ENCODE data around the gene TMEM119. TPM values are rescaled to one million over a fixed set of nuclear protein-coding genes. Genes with fewer than 3 reads are reported as not detected.

Gene TMEM119
- total and polyA plus RNA-seq, 2 of the 13 experiments (the other 11 are each of a cell fraction or from before 2014, with no cell fraction given) = not detected

DNA sequence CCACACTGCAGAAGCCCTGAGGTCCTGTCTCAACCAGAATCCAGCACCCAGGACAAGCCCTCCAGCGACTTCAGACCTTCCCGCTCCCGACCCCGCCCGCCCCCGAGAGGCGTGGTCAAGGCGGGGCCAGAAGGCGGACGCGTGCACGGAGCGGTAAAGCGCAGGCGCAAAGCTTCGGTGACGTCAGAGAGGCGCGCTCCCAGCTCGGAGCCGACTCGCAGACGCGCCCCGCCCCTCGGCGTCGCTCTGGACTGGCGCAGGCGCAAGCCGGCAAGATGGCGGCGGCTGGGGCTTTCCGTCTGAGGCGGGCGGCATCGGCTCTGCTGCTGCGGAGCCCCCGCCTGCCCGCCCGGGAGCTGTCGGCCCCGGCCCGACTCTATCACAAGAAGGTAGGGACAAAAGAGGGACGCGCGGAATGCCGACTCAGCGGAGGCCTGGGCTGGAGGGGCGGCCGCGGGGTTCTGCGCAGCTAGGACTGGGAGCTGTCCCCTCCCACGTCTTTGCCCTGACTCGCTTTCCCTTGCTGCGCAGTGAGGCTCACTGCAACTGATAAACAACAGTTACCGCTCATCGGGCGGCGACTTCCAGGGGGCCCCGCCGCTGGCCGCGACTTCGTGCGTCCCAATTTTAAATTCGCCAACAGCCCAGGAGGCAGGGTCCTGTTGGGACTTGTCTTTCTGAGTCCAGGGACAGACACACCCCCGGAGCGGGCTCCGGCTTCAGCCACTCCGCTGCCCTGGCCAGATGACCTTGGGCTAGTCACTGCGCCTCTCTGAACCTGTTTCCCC lies 35.3 kb downstream of the TMEM119 start, which contains the start of gene ISCU (continued):
- TF ChIP-seq, protein P1, sequence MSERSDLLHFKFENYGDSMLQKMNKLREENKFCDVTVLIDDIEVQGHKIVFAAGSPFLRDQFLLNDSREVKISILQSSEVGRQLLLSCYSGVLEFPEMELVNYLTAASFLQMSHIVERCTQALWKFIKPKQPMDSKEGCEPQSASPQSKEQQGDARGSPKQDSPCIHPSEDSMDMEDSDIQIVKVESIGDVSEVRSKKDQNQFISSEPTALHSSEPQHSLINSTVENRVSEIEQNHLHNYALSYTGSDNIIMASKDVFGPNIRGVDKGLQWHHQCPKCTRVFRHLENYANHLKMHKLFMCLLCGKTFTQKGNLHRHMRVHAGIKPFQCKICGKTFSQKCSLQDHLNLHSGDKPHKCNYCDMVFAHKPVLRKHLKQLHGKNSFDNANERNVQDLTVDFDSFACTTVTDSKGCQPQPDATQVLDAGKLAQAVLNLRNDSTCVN (CRISPR knock-in tag; IDR thresholded peaks at IDR 0.05; ENCODE audit: borderline replicate concordance) = peak; percentile 59; the same call in 1 of the 2 replicates
- TF ChIP-seq SRSF4 (IDR thresholded peaks at IDR 0.05; ENCODE audit: low read depth, low read length, poor library complexity, severe bottlenecking) (no peak), SMYD3 (CRISPR knock-in tag; IDR thresholded peaks at IDR 0.05) (no peak), ZNF33B (CRISPR knock-in tag; IDR thresholded peaks at IDR 0.05) (no peak), ZNF75D (CRISPR knock-in tag; IDR thresholded peaks at IDR 0.05; ENCODE audit: borderline replicate concordance) (no peak), ARNTL (CRISPR knock-in tag; IDR thresholded peaks at IDR 0.05) (no peak), ZBTB7A (CRISPR knock-in tag; IDR thresholded peaks at IDR 0.05) (no peak), ZNF567 (CRISPR knock-in tag; IDR thresholded peaks at IDR 0.05; ENCODE audit: borderline replicate concordance) (no peak; the same call in 1 of the 2 replicates), ZNF510 (CRISPR knock-in tag; IDR thresholded peaks at IDR 0.05; ENCODE audit: low read depth) (no peak), HOXD1 (CRISPR knock-in tag; IDR thresholded peaks at IDR 0.05) (no peak), SPEN (CRISPR knock-in tag; IDR thresholded peaks at IDR 0.05; ENCODE audit: low read depth) (peak; percentile 75), GZF1 (CRISPR knock-in tag; IDR thresholded peaks at IDR 0.05) (peak; percentile 67; the same call in 1 of the 2 replicates), ELF1 (CRISPR knock-in tag; IDR thresholded peaks at IDR 0.05) (peak; percentile 36; the same call in 1 of the 2 replicates), SYNCRIP (IDR thresholded peaks at IDR 0.05; ENCODE audit: insufficient read depth, low read depth, low read length) (no peak), ZNF24 (IDR thresholded peaks at IDR 0.05) (no peak), ZNF616 (CRISPR knock-in tag; IDR thresholded peaks at IDR 0.05; ENCODE audit: low read depth) (0 out of 2 replicates have a peak, but pooled peaks have one; percentile 36), ZNF484 (CRISPR knock-in tag; IDR thresholded peaks at IDR 0.05; ENCODE audit: borderline replicate concordance, low read depth) (no peak)
- TF ChIP-seq, protein P2, sequence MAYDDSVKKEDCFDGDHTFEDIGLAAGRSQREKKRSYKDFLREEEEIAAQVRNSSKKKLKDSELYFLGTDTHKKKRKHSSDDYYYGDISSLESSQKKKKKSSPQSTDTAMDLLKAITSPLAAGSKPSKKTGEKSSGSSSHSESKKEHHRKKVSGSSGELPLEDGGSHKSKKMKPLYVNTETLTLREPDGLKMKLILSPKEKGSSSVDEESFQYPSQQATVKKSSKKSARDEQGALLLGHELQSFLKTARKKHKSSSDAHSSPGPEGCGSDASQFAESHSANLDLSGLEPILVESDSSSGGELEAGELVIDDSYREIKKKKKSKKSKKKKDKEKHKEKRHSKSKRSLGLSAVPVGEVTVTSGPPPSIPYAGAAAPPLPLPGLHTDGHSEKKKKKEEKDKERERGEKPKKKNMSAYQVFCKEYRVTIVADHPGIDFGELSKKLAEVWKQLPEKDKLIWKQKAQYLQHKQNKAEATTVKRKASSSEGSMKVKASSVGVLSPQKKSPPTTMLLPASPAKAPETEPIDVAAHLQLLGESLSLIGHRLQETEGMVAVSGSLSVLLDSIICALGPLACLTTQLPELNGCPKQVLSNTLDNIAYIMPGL (CRISPR knock-in tag; IDR thresholded peaks at IDR 0.05; ENCODE audit: borderline replicate concordance in 1 of 2, low read depth in 1 of 2) = peak; percentile 40 to 44; a peak in 2 of 4 replicates
- TF ChIP-seq, protein P3, sequence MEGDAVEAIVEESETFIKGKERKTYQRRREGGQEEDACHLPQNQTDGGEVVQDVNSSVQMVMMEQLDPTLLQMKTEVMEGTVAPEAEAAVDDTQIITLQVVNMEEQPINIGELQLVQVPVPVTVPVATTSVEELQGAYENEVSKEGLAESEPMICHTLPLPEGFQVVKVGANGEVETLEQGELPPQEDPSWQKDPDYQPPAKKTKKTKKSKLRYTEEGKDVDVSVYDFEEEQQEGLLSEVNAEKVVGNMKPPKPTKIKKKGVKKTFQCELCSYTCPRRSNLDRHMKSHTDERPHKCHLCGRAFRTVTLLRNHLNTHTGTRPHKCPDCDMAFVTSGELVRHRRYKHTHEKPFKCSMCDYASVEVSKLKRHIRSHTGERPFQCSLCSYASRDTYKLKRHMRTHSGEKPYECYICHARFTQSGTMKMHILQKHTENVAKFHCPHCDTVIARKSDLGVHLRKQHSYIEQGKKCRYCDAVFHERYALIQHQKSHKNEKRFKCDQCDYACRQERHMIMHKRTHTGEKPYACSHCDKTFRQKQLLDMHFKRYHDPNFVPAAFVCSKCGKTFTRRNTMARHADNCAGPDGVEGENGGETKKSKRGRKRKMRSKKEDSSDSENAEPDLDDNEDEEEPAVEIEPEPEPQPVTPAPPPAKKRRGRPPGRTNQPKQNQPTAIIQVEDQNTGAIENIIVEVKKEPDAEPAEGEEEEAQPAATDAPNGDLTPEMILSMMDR (CRISPR knock-in tag; IDR thresholded peaks at IDR 0.05) = no peak; the same call in 1 of the 2 replicates
- TF ChIP-seq, protein P4, sequence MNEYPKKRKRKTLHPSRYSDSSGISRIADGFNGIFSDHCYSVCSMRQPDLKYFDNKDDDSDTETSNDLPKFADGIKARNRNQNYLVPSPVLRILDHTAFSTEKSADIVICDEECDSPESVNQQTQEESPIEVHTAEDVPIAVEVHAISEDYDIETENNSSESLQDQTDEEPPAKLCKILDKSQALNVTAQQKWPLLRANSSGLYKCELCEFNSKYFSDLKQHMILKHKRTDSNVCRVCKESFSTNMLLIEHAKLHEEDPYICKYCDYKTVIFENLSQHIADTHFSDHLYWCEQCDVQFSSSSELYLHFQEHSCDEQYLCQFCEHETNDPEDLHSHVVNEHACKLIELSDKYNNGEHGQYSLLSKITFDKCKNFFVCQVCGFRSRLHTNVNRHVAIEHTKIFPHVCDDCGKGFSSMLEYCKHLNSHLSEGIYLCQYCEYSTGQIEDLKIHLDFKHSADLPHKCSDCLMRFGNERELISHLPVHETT (CRISPR knock-in tag; conservative IDR thresholded peaks at IDR 0.05) = no peak
- TF ChIP-seq, protein P5, sequence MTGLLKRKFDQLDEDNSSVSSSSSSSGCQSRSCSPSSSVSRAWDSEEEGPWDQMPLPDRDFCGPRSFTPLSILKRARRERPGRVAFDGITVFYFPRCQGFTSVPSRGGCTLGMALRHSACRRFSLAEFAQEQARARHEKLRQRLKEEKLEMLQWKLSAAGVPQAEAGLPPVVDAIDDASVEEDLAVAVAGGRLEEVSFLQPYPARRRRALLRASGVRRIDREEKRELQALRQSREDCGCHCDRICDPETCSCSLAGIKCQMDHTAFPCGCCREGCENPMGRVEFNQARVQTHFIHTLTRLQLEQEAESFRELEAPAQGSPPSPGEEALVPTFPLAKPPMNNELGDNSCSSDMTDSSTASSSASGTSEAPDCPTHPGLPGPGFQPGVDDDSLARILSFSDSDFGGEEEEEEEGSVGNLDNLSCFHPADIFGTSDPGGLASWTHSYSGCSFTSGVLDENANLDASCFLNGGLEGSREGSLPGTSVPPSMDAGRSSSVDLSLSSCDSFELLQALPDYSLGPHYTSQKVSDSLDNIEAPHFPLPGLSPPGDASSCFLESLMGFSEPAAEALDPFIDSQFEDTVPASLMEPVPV (CRISPR knock-in tag; IDR thresholded peaks at IDR 0.05) = peak; percentile 57; the same call in 1 of the 2 replicates
